K562 (cell line): Measurements from ENCODE around the gene ASB6.

Experiments
- ARID2 ChIP-seq: fragments of 450-650 bp; IDR thresholded peaks from 2 replicates; pipeline ENCODE4 v1.6.1; 2017; ENCODE audit warnings: antibody characterized with exemption, mild to moderate bottlenecking
- ELF4 ChIP-seq: fragments of 450-650 bp; formaldehyde crosslinking; IDR thresholded peaks from 2 replicates; pipeline ENCODE4 v1.4.0; 2022; ENCODE audit warnings: missing genetic modification characterization
- EP300 ChIP-seq: IDR thresholded peaks from 2 replicates; pipeline ENCODE4 v1.6.1; 2012; ENCODE audit warnings: low read length, improper control_type of control experiment
- NR4A1 ChIP-seq, 2 experiments: fragments of 250-450 bp in 1 of 2; fragments of 450-650 bp in 1 of 2; sonication (Bioruptor Pico) in 1 of 2; IDR thresholded peaks; 2 replicates each; pipeline versions ENCODE4 v1.4.0 to v1.6.1; 2016 to 2020; ENCODE audit warnings: mild to moderate bottlenecking in 2 of 2, missing compliant biosample characterization in 1 of 2, missing genetic modification characterization in 1 of 2, moderate library complexity in 1 of 2
- TF ChIP-seq, protein P1 (sequence below), 3 experiments: IDR thresholded peaks in 2 of 3; conservative IDR thresholded peaks in 1 of 3; 2 replicates each; pipeline ENCODE4 v1.5.1; 2011 to 2012; ENCODE audit warnings: low read length in 3 of 3, mild to moderate bottlenecking in 3 of 3, control low read depth in 2 of 3, improper control_type of control experiment in 1 of 3, inconsistent platforms in 1 of 3, low read depth in 1 of 3, mixed read lengths in 1 of 3, moderate library complexity in 1 of 3; ENCODE audit not compliant: insufficient read depth in 2 of 3

DNA sequence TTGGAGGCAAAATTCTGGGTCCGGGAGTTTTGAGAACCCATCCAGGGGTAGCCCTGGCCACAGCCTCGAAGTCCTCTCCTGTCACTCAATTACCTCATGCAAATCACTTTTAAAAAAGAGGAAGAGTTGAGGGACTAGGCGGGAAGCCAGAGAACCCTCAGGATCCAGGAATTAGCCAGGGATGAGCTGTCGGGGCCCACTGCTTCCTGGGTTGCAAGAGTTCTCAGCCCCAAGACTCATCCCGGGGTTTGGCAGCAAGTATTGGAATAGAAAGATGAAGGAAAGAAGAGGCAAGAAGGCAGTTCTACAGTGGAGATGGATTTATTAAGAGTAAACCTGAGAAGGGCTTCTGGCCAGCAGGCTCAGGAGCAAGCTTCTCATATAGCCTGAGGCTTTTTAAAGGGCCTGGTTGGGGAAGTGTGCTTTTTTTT is 46.6 kb downstream of the ASB6 start:
- TF ChIP-seq NR4A1 (CRISPR knock-in tag; IDR thresholded peaks at IDR 0.05) (no peak), NR4A1 (tag; IDR thresholded peaks at IDR 0.05) (no peak), ARID2 (no peak), ELF4 (CRISPR knock-in tag) (no peak), EP300 (no peak)
- TF ChIP-seq, protein P1, sequence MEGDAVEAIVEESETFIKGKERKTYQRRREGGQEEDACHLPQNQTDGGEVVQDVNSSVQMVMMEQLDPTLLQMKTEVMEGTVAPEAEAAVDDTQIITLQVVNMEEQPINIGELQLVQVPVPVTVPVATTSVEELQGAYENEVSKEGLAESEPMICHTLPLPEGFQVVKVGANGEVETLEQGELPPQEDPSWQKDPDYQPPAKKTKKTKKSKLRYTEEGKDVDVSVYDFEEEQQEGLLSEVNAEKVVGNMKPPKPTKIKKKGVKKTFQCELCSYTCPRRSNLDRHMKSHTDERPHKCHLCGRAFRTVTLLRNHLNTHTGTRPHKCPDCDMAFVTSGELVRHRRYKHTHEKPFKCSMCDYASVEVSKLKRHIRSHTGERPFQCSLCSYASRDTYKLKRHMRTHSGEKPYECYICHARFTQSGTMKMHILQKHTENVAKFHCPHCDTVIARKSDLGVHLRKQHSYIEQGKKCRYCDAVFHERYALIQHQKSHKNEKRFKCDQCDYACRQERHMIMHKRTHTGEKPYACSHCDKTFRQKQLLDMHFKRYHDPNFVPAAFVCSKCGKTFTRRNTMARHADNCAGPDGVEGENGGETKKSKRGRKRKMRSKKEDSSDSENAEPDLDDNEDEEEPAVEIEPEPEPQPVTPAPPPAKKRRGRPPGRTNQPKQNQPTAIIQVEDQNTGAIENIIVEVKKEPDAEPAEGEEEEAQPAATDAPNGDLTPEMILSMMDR (IDR thresholded peaks at IDR 0.05 in 2 of 3, conservative IDR thresholded peaks at IDR 0.05 in 1 of 3; ENCODE audit: insufficient read depth in 2 of 3, low read depth in 1 of 3, low read length in 3 of 3), result no peak
